GM21576 (cell line): ENCODE data around the gene MDGA2.
"Not testable (repeated sequence)": the region's sequence is repeated elsewhere in the genome, so short reads cannot be mapped to it uniquely, and the experiment has no call there.

ENCODE experiments used
- ATAC-seq: cut with Tn5 transposase; IDR thresholded peaks from one replicate; pipeline ENCODE4 v1.9.1; 2021; ENCODE audit warnings: mild to moderate bottlenecking, moderate library complexity; ENCODE audit not compliant: unreplicated experiment

MDGA2 gene

GRCh38 chr14:46989566-46989965, 685.8 kb downstream of the MDGA2 start:
- no peak for ATAC-seq

- no peak for ATAC-seq
Measured at GRCh38 chr14:46988312-46988711, 687.1 kb downstream of the MDGA2 start.

GRCh38 chr14:46985529-46986380, 689.6 kb downstream of the MDGA2 start:
- no peak for ATAC-seq

GRCh38 chr14:46973295-46973694, 702.1 kb downstream of the MDGA2 start:
- no peak for ATAC-seq

- ATAC-seq = no peak
Measured at GRCh38 chr14:46964378-46964777, 711.0 kb downstream of the MDGA2 start.

GRCh38 chr14:46951103-46951502, 724.3 kb downstream of the MDGA2 start:
- no peak for ATAC-seq

GRCh38 chr14:46940611-46941010, 734.8 kb downstream of the MDGA2 start:
- no peak for ATAC-seq

GRCh38 chr14:46920542-46920941, 754.9 kb downstream of the MDGA2 start:
- ATAC-seq = no peak

GRCh38 chr14:46915539-46915938, 759.9 kb downstream of the MDGA2 start:
- not testable (repeated sequence) for ATAC-seq

GRCh38 chr14:46902837-46903236, 772.6 kb downstream of the MDGA2 start:
- no peak for ATAC-seq

- no peak for ATAC-seq
Measured at GRCh38 chr14:46894476-46894875, 780.9 kb downstream of the MDGA2 start.

GRCh38 chr14:46887144-46887543, 788.3 kb downstream of the MDGA2 start:
- no peak for ATAC-seq

GRCh38 chr14:46885566-46885965, 789.8 kb downstream of the MDGA2 start:
- no peak for ATAC-seq

- ATAC-seq = no peak
Measured at GRCh38 chr14:46861753-46862152, 813.7 kb downstream of the MDGA2 start.

- ATAC-seq = no peak
Measured at GRCh38 chr14:46840944-46841720, 834.3 kb downstream of the MDGA2 start.

- no peak for ATAC-seq
Measured at GRCh38 chr14:46820291-46820690, 855.1 kb downstream of the MDGA2 start.

- ATAC-seq = no peak
Measured at GRCh38 chr14:46819117-46819516, 856.3 kb downstream of the MDGA2 start.

GRCh38 chr14:46818147-46818546, 857.3 kb downstream of the MDGA2 start:
- no peak for ATAC-seq

GRCh38 chr14:46793144-46793543, 882.3 kb downstream of the MDGA2 start:
- ATAC-seq = no peak
